UCSD-AML1 (cell line): ENCODE results near the gene A2ML1.
"Not testable (repeated sequence)": the region's sequence is repeated elsewhere in the genome, so short reads cannot be mapped to it uniquely, and the experiment has no call there.

Experiments
- DNase-seq: peaks from one replicate; lab custom pipeline; 2025; ENCODE audit not compliant: unreplicated experiment; lab: John Stamatoyannopoulos, UW

Gene A2ML1

GRCh38 chr12:8849876-8850275 is 27.5 kb downstream of the A2ML1 start:
- DNase-seq, result peak; percentile 20

DNA sequence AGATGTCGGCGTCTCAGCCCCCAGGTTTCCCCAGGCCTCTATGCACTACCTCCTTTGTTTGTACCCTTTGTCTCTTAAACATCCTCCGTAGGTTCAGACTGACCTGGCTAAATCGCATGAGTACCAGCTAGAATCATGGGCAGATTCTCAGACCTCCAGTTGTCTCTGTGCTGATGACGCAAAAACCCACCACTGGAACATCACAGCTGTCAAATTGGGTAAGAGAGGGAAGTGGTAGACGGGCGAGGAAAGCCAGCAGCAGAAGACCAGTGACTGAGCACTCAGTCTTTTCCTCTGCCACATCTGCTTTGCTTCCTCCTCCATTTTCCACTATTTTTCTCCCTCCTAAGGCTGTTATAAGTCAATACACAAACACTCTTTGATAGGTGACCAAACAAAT is 29.7 kb downstream of the A2ML1 start:
- no peak for DNase-seq

DNA sequence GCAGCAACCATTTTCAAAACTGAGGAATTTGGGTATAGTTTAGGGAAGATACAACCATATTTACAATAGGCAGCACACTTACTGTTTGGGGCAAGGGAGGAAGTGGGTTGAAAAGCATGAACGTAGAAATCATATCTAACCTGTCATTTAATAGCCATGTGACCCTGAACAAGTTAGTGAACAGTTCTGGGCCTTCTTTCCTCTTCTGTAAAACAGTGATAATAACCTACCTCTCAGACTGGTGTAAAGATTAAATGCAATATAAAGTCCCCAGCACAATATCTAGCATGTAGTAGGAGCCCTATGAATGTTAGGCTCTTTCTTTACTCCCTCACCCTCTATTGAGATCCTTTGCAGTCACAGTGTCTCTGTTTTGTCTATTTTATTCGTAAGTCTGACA is 33.5 kb downstream of the A2ML1 start:
- DNase-seq, result no peak

GRCh38 chr12:8859448-8859847 is 37.0 kb downstream of the A2ML1 start:
- DNase-seq, result not testable (repeated sequence)

GRCh38 chr12:8860165-8860961 is 37.9 kb downstream of the A2ML1 start:
- peak; percentile 26 for DNase-seq

- DNase-seq, result no peak
Measured at GRCh38 chr12:8866429-8866828, 44.0 kb downstream of the A2ML1 start.

DNA sequence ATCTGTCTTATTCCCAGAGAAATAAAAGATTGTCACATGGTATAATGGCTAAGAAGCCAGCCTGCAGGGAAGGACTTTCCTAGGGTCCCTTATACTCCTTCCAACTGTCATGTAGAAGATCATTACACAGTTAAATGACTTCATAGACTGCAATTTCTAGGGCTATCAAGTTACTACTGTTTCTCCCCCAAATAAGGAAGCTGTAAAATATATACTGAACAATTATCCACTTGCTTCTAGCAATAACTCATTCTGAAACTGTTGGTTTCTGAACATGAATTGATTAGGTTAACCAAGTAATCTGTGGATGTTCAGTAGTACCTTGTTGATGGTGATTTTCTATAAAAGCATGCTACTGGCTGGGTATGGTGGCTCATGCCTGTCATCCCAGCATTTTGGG is 44.6 kb downstream of the A2ML1 start:
- no peak for DNase-seq

- DNase-seq, result no peak
Measured at GRCh38 chr12:8867786-8868185, 45.4 kb downstream of the A2ML1 start.

DNA sequence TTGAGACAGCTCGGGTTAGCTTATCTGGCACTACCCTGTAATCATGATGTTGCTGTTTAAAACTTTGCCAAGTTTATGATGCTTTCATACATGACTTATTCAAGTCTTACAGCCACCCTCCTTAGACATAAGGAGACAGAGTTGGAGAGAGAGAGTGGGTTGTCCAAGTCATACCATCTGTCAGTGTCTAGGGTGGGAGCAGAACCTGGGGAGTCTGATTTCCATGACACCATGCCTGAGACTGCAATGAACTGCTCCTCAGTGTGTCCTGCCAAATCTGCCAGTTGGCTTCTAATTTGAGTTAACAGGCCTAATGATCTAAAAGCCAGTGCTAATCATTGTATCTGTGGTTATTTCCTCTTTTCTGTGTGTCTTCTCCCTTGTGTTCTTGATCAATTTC is 48.2 kb downstream of the A2ML1 start:
- DNase-seq, result no peak

DNA sequence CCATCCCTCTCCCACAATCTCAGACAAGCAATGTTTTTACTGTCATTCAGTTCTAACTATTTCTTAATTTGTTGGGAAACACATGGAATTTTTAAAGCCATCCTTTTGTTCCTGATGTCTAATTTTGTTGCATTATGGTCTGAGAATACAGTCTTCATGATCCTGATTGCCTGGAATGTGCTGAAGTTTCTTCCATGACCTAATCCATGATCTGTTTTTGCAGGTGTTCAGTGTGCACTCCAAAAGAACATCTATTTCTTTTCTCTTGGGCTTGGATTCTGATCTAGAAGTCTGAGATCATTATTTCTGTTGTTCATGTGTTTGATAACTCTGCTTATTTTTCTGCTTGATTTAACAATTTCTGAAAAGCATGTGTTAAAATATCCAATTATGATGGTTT is 48.6 kb downstream of the A2ML1 start:
- no peak for DNase-seq

GRCh38 chr12:8876887-8877286 is 54.5 kb downstream of the A2ML1 start:
- no peak for DNase-seq

DNA sequence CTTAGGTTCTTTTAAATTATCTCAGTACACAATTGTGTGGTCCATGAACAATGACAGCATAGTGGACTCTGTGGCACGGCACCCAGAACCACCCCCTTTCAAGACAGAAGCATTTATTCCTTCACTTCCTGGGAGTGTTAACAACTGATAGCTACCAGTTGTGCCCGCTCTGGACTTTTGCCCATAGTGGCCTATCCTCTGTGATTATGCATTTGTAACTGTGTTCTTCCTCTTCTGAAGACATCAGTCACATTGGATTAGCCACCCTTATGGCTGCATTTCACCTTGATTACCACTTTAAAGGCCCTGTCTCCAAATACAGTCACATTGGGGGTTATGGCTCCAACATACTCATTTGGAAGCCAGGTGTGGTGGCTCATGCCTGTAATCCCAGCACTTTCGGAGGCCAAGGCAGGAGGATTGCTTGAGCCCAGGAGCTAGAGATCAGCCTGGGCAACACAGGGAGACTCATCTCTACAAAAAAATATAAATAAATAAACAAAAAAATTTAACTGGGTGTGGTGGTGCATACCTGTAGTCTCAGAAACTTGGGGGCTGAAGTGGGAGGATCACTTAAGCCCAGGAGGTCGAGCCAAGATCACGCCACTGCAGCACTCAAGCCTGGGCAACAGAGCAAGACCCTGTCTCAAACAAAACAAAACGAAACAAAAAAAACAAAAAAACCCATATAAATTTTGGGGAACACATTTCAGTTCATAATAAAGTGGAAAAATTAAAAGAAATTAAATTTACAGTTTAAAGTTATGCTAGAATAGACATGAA is 64.3 kb downstream of the A2ML1 start:
- no peak for DNase-seq

DNA sequence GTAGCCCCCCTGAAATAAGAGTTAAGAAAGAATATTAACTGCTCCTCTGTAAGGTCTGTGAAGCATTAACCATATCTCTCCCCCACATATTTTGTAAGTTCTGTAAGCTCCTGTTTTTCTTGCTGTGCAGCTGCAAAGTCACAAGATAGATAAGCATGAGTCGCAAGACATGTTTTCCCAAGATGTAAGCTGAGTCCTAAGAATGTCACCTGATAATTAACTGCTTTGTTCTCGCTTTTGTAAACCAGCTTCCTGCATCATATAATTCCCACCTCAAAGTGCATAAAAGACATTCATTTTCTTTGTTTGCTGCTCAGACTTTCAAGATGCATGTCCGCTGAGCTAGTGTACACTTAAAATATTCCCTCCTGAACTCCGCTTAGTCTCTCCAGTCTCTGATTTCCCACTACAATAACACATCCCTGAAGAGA is 64.9 kb downstream of the A2ML1 start:
- no peak for DNase-seq

DNA sequence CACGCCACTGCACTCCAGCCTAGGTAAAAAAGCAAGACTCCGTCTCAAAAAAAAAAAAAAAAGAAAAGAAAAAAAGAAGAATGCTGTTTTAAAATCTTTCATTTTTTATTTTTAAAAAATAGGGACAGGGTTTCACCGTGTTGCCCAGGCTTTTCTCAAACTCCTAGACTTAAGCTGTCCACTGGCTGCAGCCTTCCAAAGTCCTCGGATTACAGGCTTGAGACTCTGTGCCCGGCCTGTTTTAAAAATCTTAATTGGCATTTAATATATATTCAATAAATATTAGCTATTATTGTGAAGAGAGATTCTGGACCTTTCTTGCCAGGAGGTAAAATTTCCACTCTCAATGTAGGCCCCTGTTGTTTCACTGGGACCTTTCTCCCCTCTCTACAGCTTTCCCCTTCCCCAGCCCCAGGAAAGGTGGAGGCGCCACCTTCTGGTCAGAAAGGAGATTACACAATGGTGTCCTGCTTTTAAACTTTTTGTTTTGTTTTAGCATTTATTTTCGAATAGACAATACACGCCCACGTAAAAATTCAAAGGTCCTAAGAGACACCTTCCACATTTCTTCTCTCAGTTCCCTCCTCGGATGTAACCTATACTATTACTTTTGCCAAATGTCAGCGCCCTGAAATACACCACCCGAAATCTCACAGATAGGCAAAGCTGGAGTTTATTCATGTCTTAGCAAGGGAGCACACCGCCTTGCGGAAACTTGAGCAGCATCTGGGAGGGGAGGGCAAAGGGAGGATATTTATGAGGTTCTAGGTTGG is 68.1 kb downstream of the A2ML1 start:
- DNase-seq, result peak; percentile 15

DNA sequence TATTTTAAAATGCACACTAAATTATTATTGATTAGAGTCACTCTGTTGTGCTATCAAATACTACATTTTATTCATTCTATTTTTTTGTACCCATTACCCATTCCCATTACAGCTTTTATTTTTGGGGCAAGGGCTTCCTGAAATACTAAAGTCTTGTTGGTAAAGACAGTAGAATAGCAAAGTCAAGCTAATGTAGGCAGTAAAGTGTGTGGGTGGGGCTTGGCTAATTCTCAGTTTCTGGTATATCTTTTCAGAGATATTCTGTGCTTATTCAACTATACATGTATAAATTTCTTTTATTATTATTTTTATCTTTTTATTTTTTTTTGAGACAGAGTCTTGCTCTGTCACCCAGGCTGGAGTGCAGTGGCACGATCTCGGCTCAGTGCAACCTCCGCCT is 69.6 kb downstream of the A2ML1 start:
- no peak for DNase-seq

DNA sequence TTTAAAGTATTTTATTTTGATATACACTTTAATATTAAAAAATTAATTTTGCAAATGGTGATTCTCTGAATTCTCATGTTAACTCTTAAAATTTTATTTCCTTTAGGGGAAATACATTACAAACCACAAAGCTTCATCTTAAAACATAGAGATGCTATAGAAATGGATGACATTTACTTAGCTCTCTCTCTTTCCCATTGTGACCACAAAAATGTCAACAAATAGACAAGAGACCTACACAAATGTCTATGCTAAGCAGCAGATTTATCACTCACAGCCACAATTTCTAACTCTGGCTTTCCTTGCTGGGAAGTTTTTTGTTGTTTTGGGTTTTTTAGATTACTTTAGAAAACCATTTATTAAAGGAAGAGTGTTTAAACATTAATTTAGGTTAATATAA is 72.0 kb downstream of the A2ML1 start:
- DNase-seq, result no peak

- no peak for DNase-seq
Measured at GRCh38 chr12:8894986-8895385, 72.6 kb downstream of the A2ML1 start.

DNA sequence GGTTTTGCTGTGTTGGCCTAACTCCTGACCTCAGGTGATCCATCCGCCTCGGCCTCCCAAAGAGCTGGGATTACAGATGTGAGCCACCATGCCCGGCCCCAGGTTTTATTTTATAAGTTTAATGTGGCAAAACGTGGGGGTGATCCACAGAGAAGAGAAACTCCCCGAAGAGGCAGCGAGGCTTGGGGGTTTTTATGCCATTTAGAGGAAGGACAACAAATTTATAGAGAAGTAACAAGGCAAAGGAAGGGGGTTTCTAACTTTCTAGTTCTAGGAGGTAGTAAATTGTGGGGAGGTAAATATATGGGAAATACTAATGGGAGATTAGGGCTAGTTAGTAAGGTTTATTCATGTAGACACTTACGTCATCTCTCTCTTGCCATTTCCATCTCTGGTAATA is 74.7 kb downstream of the A2ML1 start:
- DNase-seq, result no peak

- DNase-seq, result no peak
Measured at GRCh38 chr12:8899830-8900229, 77.4 kb downstream of the A2ML1 start.

- not testable (repeated sequence) for DNase-seq
Measured at GRCh38 chr12:8902703-8903102, 80.3 kb downstream of the A2ML1 start.

DNA sequence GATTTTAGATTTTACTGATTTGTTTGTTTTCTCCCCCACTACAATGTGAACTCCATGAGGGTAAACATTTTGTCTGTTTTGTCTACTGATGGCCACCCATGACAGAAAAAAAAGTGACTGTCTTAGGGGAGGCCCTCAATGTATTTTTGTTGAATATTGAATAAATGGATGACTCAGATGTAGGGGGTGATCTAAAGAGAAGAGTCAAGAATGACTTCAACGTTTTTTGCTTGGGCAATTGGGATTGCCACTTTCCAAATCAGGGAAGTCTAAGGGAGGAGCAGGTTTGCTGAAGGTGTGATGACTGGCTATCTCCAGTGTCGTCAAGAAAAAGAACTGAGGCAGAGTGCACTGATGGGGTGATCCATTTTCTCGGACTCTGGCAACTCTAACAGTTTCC is 81.2 kb downstream of the A2ML1 start:
- no peak for DNase-seq

DNA sequence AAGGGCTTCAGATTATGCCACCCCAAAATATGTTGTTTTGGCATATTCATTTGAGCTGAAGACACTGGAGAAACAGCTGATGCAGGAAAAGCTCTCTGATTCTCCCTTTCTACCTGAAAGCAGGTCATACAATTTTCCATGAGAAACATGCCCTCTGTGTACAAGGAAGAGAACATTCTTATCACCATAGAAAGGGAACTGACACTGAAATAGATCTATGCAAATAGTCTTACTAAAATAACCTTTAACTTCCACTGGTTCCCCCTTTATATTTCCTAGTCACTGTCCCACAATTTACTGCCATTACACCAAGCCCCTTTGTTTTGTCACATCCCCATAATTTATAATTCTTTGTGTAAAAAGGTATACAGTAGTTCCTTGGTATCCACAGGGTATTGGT is 82.2 kb downstream of the A2ML1 start:
- no peak for DNase-seq
